ENCODE data around the gene HOXD9.

Gene HOXD9

GRCh38 chr2:176172007-176172894 lies 49.7 kb downstream of the HOXD9 start:
- no peak for DNase-seq

DNA sequence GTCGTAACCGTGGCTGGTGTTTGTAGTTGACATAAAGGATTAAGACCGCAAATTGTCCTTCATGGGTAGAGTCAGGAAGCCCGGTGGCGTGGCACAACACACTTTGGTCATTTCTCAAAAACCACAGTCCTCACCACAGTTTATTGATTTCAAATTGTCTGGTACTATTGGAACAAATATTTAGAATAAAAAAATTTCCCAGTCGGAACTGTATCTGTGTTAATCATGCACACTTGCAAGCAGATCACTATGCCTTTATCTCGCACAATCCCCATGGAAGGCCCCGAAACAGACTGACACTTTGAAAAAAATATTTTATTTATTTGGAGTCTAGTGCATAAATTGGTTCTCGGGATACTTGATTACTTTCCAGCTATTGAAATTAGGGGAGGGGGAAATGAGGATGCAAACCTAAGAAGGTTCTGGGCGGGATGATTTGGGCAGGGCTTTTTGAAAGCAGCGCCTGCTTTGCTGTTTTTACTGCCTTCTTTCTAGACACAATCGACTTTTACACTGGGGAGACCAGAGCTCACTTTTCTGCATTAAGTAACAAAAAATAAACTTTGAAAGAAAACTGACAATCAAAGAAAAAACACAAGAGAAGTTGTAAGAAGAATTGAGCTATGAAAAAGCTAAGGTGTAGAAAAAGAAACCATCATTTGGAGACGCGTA lies 50.5 kb downstream of the HOXD9 start:
- DNase-seq, result no peak

- DNase-seq, result no peak
Observed at GRCh38 chr2:176173567-176174381, 51.3 kb downstream of the HOXD9 start.

DNA sequence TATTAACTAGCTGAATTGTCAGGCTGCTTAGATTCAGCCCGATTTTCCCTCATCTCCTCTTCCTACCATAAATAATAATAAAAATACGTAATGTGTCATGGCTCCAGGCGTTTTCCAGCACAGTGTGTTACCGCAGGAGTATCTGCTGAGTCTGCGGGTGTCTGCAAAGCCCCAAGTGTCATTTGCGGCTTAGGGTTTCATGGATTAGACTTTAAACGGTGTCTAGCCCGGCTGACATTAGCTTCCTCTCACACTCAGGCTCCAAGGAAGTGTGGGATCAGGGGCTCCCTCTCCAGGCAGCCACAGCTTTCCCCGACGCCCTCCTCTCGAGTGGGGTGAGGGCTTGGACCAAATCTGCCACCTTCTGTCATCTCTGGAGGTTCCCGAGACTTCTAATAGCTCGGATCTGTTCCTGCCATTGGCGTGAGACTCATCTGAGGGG lies 51.9 kb downstream of the HOXD9 start:
- no peak for DNase-seq
